AG10803 (cell line): ENCODE results near the gene NXT2.
"Not testable (repeated sequence)": the region's sequence is repeated elsewhere in the genome, so short reads cannot be mapped to it uniquely, and the experiment has no call there.

Source experiments
- DNase-seq: peaks from one replicate; pipeline ENCODE4 v3.0.0; 2010; ENCODE audit warnings: low read depth
- H3K4me3 ChIP-seq: 2 replicates; pipeline ENCODE4 v1.5.1; 2011; ENCODE audit warnings: mild to moderate bottlenecking, low read length, control low read depth
- CTCF ChIP-seq: conservative IDR thresholded peaks from 2 replicates; pipeline ENCODE4 v1.5.1; 2011; ENCODE audit warnings: mild to moderate bottlenecking, low read length, control low read depth, inconsistent platforms

Gene NXT2

GRCh38 chrX:109519001-109519400 lies 17.6 kb upstream of the NXT2 start:
- DNase-seq: no peak
- TF ChIP-seq CTCF: no peak
- H3K4me3 ChIP-seq: no peak overlapping the region

DNA sequence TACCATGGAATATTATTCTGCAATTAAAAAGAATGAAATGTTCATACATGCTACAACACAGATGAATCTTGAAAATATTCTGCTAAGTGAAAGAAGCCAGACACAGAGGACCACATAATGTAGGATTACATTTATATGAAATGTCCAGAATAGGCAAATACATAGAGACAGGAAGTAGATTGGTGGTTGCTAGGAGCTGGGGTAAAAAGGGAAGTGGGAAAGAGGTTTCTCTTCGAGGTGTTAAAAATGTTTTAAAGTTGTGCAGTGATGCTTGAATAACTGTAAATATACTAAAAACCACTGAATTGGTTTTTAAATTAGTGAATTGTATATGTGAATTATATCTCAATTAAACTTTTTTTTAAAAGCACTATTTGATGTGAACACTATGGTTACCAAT lies 3.6 kb upstream of the NXT2 start:
- no peak for DNase-seq
- TF ChIP-seq CTCF: no peak
- H3K4me3 ChIP-seq: no peak overlapping the region

- DNase-seq: peak; percentile 2
- no peak overlapping the region for H3K4me3 ChIP-seq
- TF ChIP-seq CTCF: no peak
Measured at GRCh38 chrX:109533631-109534030, 3.0 kb upstream of the NXT2 start.

- H3K4me3 ChIP-seq: no peak overlapping the region
- no peak for DNase-seq
- no peak for TF ChIP-seq CTCF
Measured at GRCh38 chrX:109534933-109535332, 1.7 kb upstream of the NXT2 start.

DNA sequence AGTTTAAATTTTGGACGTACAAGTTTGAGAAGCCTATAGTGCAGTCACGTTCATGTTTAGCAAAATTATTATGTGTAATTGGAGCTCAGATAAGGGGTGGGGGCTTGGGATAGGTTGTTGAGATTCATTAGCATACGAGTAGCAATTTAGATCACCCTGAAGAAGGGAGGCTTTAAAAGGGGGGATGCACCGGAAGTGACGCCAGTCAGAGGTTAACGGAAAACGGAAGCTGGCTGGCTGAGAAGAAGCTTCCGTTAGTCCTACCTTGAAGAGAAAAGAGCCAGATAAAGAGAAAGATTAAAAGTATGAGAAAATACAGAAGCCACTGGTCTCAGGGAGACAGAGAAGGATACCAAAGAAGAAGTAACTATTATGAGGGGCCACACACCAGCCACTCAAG lies 1.1 kb upstream of the NXT2 start:
- H3K4me3 ChIP-seq: no peak overlapping the region
- TF ChIP-seq CTCF: no peak

DNA sequence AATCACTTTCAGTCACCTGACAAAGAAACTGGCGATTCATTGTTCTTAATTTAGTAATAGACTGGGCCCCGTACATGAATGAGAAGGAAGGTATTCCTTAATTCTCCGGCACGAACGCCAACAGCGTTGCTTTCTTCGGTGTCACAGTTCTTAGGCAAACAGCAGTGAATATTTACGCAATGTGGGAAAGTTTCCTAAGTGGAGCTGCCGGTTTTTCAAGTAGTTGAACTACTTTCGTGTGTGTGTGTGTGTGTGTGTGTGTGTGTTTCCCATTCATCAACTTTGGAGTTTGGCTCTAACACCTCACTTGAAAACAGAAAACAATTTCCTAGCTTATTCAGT lies 651 bp downstream of the NXT2 start:
- peak; percentile 78 for DNase-seq
- no peak for TF ChIP-seq CTCF
- peak overlapping the region; percentile 76 for H3K4me3 ChIP-seq

More for the DNA sequence above, 1.1 kb upstream of the NXT2 start:
- DNase-seq: no peak

DNA sequence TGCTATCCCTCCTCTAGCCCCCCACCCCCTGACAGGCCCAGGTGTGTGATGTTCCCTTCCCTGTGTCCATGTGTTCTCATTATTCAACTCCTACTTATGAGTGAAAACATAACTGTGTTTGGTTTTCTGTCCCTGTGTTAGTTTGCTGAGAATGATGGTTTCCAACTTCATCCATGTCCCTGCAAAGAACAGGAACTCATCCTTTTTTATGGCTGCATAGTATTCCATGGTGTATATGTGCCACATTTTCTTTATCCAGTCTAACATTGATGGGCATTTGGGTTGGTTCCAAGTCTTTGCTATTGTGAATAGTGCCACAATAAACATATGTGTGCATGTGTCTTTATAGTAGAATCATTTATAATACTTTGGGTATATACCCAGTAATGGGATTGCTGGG lies 2.4 kb downstream of the NXT2 start:
- not testable (repeated sequence) for DNase-seq, H3K4me3 ChIP-seq

GRCh38 chrX:109553862-109554261 lies 17.2 kb downstream of the NXT2 start:
- H3K4me3 ChIP-seq: no peak overlapping the region
- TF ChIP-seq CTCF: no peak
- DNase-seq: no peak

- H3K4me3 ChIP-seq, DNase-seq: not testable (repeated sequence)
Measured at GRCh38 chrX:109576083-109576482, 39.4 kb downstream of the NXT2 start.
